Stimulated activated CD4-positive, alpha-beta T cell treated with anti-CD3 and anti-CD28 coated beads, TNF-alpha, amount 100 ng/mL, for 24 hours (primary cell): ENCODE measurements around the gene GPR17.

Source experiments
- DNase-seq, 3 experiments: peaks; one replicate each; pipeline ENCODE4 v3.0.0-alpha.2; 2020; ENCODE audit warnings: low read depth in 3 of 3

The GPR17 gene

GRCh38 chr2:127670957-127671290 is 25.0 kb downstream of the GPR17 start:
- DNase-seq = no peak

GRCh38 chr2:127671557-127672302 is 25.8 kb downstream of the GPR17 start:
- no peak for DNase-seq

GRCh38 chr2:127672341-127673224 is 26.6 kb downstream of the GPR17 start:
- DNase-seq = no peak

- no peak for DNase-seq
These were observed 27.5 kb downstream of the GPR17 start for GRCh38 chr2:127673291-127674069.

GRCh38 chr2:127674241-127675209 is 28.6 kb downstream of the GPR17 start:
- DNase-seq = peak in 1 of 3 experiments; percentile 21

GRCh38 chr2:127675331-127676261 is 29.6 kb downstream of the GPR17 start, which contains the start of gene LIMS2:
TSS of gene LIMS2 (minus strand) at chr2:127675530. CDS start at chr2:127675024, 506 bp downstream.
- DNase-seq = no peak

- no peak for DNase-seq
These were observed 31.0 kb downstream of the GPR17 start for GRCh38 chr2:127676906-127677305.

- DNase-seq = no peak
These were observed 32.6 kb downstream of the GPR17 start for GRCh38 chr2:127678531-127678930.

- no peak for DNase-seq
These were observed 33.0 kb downstream of the GPR17 start for GRCh38 chr2:127678991-127679390.

GRCh38 chr2:127679680-127680361 is 33.9 kb downstream of the GPR17 start:
- DNase-seq = no peak

- no peak for DNase-seq
These were observed 34.8 kb downstream of the GPR17 start for GRCh38 chr2:127680706-127681287.

- no peak for DNase-seq
These were observed 35.4 kb downstream of the GPR17 start for GRCh38 chr2:127681288-127681804.

GRCh38 chr2:127681976-127682857 is 36.3 kb downstream of the GPR17 start:
- no peak for DNase-seq

GRCh38 chr2:127683056-127683455 is 37.1 kb downstream of the GPR17 start:
- DNase-seq = no peak

- DNase-seq = no peak
These were observed 37.8 kb downstream of the GPR17 start for GRCh38 chr2:127683757-127684156.

- DNase-seq = no peak
These were observed 39.6 kb downstream of the GPR17 start for GRCh38 chr2:127685410-127686080.

- DNase-seq = no peak
These were observed 42.5 kb downstream of the GPR17 start for GRCh38 chr2:127688405-127688804.
